H1 (cell line): Measurements from ENCODE around the gene PAIP2B.

Experiments
- CTCF ChIP-seq, 3 experiments: IDR thresholded peaks; 1 replicate in 2 of 3; 2 replicates in 1 of 3; pipeline versions ENCODE4 v1.5.1 to v1.6.1; 2011; ENCODE audit warnings: low read length in 3 of 3, mild to moderate bottlenecking in 3 of 3, inconsistent platforms in 2 of 3, low read depth in 1 of 3, moderate library complexity in 1 of 3; ENCODE audit not compliant: insufficient read depth in 1 of 3; ENCODE audit errors: control extremely low read depth in 1 of 3
- FOSL1 ChIP-seq: IDR thresholded peaks from 2 replicates; pipeline ENCODE4 v1.6.1; 2011; ENCODE audit warnings: mild to moderate bottlenecking, low read depth, low read length, moderate library complexity; ENCODE audit not compliant: insufficient read depth
- POLR2A ChIP-seq, 2 experiments: IDR thresholded peaks; 1 replicate in 1 of 2; 2 replicates in 1 of 2; pipeline ENCODE4 v1.6.1; 2011; ENCODE audit warnings: low read depth in 2 of 2, low read length in 2 of 2, mild to moderate bottlenecking in 2 of 2; ENCODE audit errors: control extremely low read depth in 1 of 2
- SIN3A ChIP-seq, 2 experiments: IDR thresholded peaks in 1 of 2; conservative IDR thresholded peaks in 1 of 2; 2 replicates each; pipeline ENCODE4 v1.6.1; 2011 to 2012; ENCODE audit warnings: low read length in 2 of 2, improper control_type of control experiment in 1 of 2, low read depth in 1 of 2, mild to moderate bottlenecking in 1 of 2

- TF ChIP-seq FOSL1 (no peak), CTCF (IDR thresholded peaks at IDR 0.05; ENCODE audit: control extremely low read depth in 1 of 3, insufficient read depth in 1 of 3, low read depth in 1 of 3, low read length in 3 of 3) (no peak), SIN3A (conservative IDR thresholded peaks at IDR 0.05 in 1 of 2, IDR thresholded peaks at IDR 0.05 in 1 of 2; ENCODE audit: low read depth in 1 of 2, low read length in 2 of 2) (no peak), POLR2A (IDR thresholded peaks at IDR 0.05; ENCODE audit: control extremely low read depth in 1 of 2, low read depth in 2 of 2, low read length in 2 of 2) (no peak)
Measured at GRCh38 chr2:71263386-71263785, 36.5 kb upstream of the PAIP2B start.
